GM21367 (cell line): ENCODE results near the gene TRAF3IP1.
"Not testable (repeated sequence)": the region's sequence is repeated elsewhere in the genome, so short reads cannot be mapped to it uniquely, and the experiment has no call there.

Experiments
- ATAC-seq: cut with Tn5 transposase; IDR thresholded peaks from one replicate; pipeline ENCODE4 v1.9.1; 2021; ENCODE audit not compliant: unreplicated experiment

The TRAF3IP1 gene

GRCh38 chr2:238442257-238442656, 121.9 kb downstream of the TRAF3IP1 start:
- not testable (repeated sequence) for ATAC-seq

- no peak for ATAC-seq
These were observed 123.9 kb downstream of the TRAF3IP1 start for GRCh38 chr2:238444242-238444641.

- ATAC-seq: no peak
These were observed 125.3 kb downstream of the TRAF3IP1 start for GRCh38 chr2:238445409-238446190.

GRCh38 chr2:238446371-238446770, 126.1 kb downstream of the TRAF3IP1 start:
- no peak for ATAC-seq

GRCh38 chr2:238448031-238448955, 128.0 kb downstream of the TRAF3IP1 start:
- no peak for ATAC-seq

- no peak for ATAC-seq
These were observed 128.9 kb downstream of the TRAF3IP1 start for GRCh38 chr2:238449241-238449640.

GRCh38 chr2:238449909-238450417, 129.6 kb downstream of the TRAF3IP1 start:
- ATAC-seq: no peak

GRCh38 chr2:238450440-238450861, 130.1 kb downstream of the TRAF3IP1 start:
- ATAC-seq: no peak
